Stomach (tissue), 9 donors: ENCODE measurements around the gene FBRSL1. TPM values are rescaled to one million over a fixed set of nuclear protein-coding genes. Genes with fewer than 3 reads are reported as not detected.

ENCODE experiments used
- DNase-seq, 2 donors: peaks; one replicate each; pipeline versions ENCODE4 v3.0.0 to v3.0.0-alpha.2; 2013 to 2019
- H3K27ac ChIP-seq, 5 donors: fragments of 200-600 bp in 4 of 5; sonication (generic) in 4 of 5; one replicate each; pipeline ENCODE4 v1.5.1; 2013 to 2019; ENCODE audit warnings: mild to moderate bottlenecking in 1 of 5, moderate library complexity in 1 of 5
- H3K27me3 ChIP-seq, 3 donors: fragments of 200-600 bp; sonication (generic); one replicate each; pipeline ENCODE4 v1.5.1; 2017 to 2019; ENCODE audit warnings: mixed run types in 1 of 3
- H3K36me3 ChIP-seq, 4 donors: fragments of 200-600 bp; sonication (generic); 1 replicate in 3 of 4; 2 replicates in 1 of 4; pipeline ENCODE4 v1.5.1; 2016 to 2019
- H3K4me1 ChIP-seq, 4 donors: fragments of 200-600 bp; sonication (generic); one replicate each; pipeline ENCODE4 v1.5.1; 2016 to 2019
- H3K4me3 ChIP-seq, 4 donors: fragments of 200-600 bp; sonication (generic) in 3 of 4; one replicate each; pipeline ENCODE4 v1.5.1; 2016 to 2019; ENCODE audit warnings: mild to moderate bottlenecking in 1 of 4
- H3K9me3 ChIP-seq, 4 donors: fragments of 200-600 bp; sonication (generic); one replicate each; pipeline ENCODE4 v1.5.1; 2016 to 2019
- EP300 ChIP-seq: sonication (generic); formaldehyde crosslinking; IDR thresholded peaks from one replicate; pipeline ENCODE4 v1.6.1; 2017; ENCODE audit warnings: antibody characterized with exemption
- POLR2A ChIP-seq, 4 donors: fragments of 450-650 bp; IDR thresholded peaks; one replicate each; pipeline ENCODE4 v1.6.1; 2016; ENCODE audit warnings: antibody characterized with exemption in 4 of 4, control low read depth in 2 of 4, mild to moderate bottlenecking in 1 of 4, moderate library complexity in 1 of 4
- POLR2AphosphoS5 ChIP-seq, 3 donors: sonication (generic); formaldehyde crosslinking; IDR thresholded peaks; one replicate each; pipeline ENCODE4 v1.6.1; 2016; ENCODE audit warnings: antibody characterized with exemption in 3 of 3
- WGBS, 5 donors: extraction: QIAGEN DNeasy Blood & Tissue Kit in 3 of 5; methylation state at CpG; one replicate each; pipeline versions ENCODE4 v1.1.5 to v1.1.7; 2013 to 2018; 5-methylcytosine and 5-hydroxymethylcytosine counted together
- intact Hi-C: fragments of 100-400 bp; cut with DNase I; formaldehyde crosslinking; loops from one replicate; pipeline ENCODE4 v1.15.1; 2023; ENCODE audit warnings: low total_unique reads
- polyA plus RNA-seq, 3 donors: library from polyadenylated mRNA; stranded (reverse); fragments of 200-250 nt; gene quantifications; one replicate each; pipeline ENCODE4 v1.2.3, GENCODE V29; 2013
- total RNA-seq, 5 donors: library from RNA; depleted of rRNA; stranded (reverse); fragments of >200 nt; gene quantifications; one replicate each; pipeline versions ENCODE4 v1.1.0 to v1.2.3, GENCODE V29; 2014 to 2016
- TF ChIP-seq, protein P1 (sequence below), 7 experiments: fragments of 450-650 bp in 4 of 7; fragments of 200-600 bp in 3 of 7; sonication (generic) in 3 of 7; IDR thresholded peaks; one replicate each; pipeline ENCODE4 v1.5.1; 2016 to 2019; ENCODE audit warnings: antibody characterized with exemption in 7 of 7, control low read depth in 2 of 7, mild to moderate bottlenecking in 1 of 7
- donor health status: healthy with polysubstance abuse.
- donor health status: Bipolar disorder and iron deficiency.
- donor health status: healthy.

Gene FBRSL1
- total and polyA plus RNA-seq, 8 donors = 5.3 to 110 (median 15.7) TPM

- Histone ChIP-seq H3K27me3 (no peaks in the 10 kb centered on the region), H3K36me3 (no peaks in the 10 kb centered on the region), H3K4me1 (peaks cover 79 to 89% (median 88%) of the 10 kb centered on the region in 4 donors), H3K9me3 (no peaks in the 10 kb centered on the region), H3K4me3 (peak overlapping the region in 2 of 4 donors; percentile 55 to 81), H3K27ac (peak overlapping the region; percentile 20 to 80 (median 42))
- peak; percentile 65 to 70 for DNase-seq
- 48 to 62% (median 54%) methylated on average over 20 to 25 of the region's 25 CpGs for WGBS, 5 donors
- intact Hi-C loops = no loop called here
- TF ChIP-seq POLR2A (IDR thresholded peaks at IDR 0.05) (no peak), EP300 (no peak), POLR2AphosphoS5 (IDR thresholded peaks at IDR 0.05) (no peak)
- TF ChIP-seq, protein P1, sequence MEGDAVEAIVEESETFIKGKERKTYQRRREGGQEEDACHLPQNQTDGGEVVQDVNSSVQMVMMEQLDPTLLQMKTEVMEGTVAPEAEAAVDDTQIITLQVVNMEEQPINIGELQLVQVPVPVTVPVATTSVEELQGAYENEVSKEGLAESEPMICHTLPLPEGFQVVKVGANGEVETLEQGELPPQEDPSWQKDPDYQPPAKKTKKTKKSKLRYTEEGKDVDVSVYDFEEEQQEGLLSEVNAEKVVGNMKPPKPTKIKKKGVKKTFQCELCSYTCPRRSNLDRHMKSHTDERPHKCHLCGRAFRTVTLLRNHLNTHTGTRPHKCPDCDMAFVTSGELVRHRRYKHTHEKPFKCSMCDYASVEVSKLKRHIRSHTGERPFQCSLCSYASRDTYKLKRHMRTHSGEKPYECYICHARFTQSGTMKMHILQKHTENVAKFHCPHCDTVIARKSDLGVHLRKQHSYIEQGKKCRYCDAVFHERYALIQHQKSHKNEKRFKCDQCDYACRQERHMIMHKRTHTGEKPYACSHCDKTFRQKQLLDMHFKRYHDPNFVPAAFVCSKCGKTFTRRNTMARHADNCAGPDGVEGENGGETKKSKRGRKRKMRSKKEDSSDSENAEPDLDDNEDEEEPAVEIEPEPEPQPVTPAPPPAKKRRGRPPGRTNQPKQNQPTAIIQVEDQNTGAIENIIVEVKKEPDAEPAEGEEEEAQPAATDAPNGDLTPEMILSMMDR (IDR thresholded peaks at IDR 0.05) = no peak
Measured at GRCh38 chr12:132494294-132495164, 4.6 kb downstream of the FBRSL1 start.

GRCh38 chr12:132495165-132495544, 5.2 kb downstream of the FBRSL1 start:
- no peaks in the 10 kb centered on the region for H3K9me3 ChIP-seq
- intact Hi-C loops = no loop called here
- peak overlapping the region in 1 of 4 donors; percentile 81 for H3K4me3 ChIP-seq
- DNase-seq = no peak
- peak overlapping the region in 3 of 5 donors; percentile 14 to 80 (median 22) for H3K27ac ChIP-seq
- peaks cover 84 to 95% (median 94%) of the 10 kb centered on the region in 4 donors for H3K4me1 ChIP-seq
- WGBS, 5 donors = 52 to 70% (median 56%) methylated on average over 9 of the region's 9 CpGs
- TF ChIP-seq POLR2AphosphoS5 (IDR thresholded peaks at IDR 0.05) (no peak), EP300 (no peak), POLR2A (IDR thresholded peaks at IDR 0.05) (no peak)
- TF ChIP-seq, protein P1 (IDR thresholded peaks at IDR 0.05) = no peak
- H3K27me3 ChIP-seq = no peaks in the 10 kb centered on the region
- no peaks in the 10 kb centered on the region for H3K36me3 ChIP-seq

DNA sequence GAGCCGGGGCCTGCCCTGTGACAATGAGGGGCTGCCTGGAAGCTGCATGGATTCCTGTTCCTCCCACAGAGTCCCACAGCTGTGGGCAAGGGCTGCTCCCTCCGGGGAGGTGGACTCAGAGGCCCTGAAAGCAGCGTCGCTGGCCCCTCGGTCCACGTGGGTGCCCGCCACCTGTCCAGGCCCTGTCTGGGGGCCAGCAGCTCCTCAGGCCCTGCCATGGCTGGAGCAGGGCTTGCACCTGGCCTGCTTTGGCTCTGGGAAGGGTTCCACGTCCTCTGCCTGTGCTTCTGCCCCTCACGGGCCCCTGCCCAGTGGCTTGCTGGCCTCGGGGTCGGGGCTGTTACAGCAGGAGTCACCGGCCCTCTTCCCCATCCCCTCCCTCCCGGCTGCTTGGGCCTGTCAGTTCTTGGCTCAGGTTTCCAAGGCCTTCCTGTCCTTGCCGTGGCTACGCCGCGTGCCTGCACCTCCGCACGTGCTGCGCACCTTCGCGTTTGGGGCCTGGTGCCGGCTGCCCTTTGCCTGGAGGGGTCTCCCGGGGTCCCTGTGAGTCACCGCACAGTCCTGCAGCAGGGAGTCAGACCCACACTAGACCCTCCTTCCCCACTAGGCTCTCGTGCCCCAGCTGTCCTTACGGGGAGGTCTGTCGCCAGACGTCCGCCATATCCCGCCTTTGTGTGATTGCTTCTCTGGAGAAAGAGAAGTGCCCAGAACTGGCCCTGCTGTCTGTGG, 5.8 kb downstream of the FBRSL1 start:
- Histone ChIP-seq H3K4me1 (peaks cover 90 to 100% (median 99%) of the 10 kb centered on the region in 4 donors), H3K4me3 (peak overlapping the region in 1 of 4 donors; percentile 81), H3K27ac (peak overlapping the region in 1 of 5 donors; percentile 80), H3K36me3 (no peaks in the 10 kb centered on the region), H3K9me3 (no peaks in the 10 kb centered on the region), H3K27me3 (no peaks in the 10 kb centered on the region)
- 72 to 78% (median 74%) methylated on average over 17 to 31 of the region's 31 CpGs for WGBS, 5 donors
- intact Hi-C loops = no loop called here
- no peak for TF ChIP-seq EP300
- TF ChIP-seq POLR2A (IDR thresholded peaks at IDR 0.05) = no peak
- TF ChIP-seq POLR2AphosphoS5 (IDR thresholded peaks at IDR 0.05) = no peak
- TF ChIP-seq, protein P1 (IDR thresholded peaks at IDR 0.05) = no peak
- no peak for DNase-seq

DNA sequence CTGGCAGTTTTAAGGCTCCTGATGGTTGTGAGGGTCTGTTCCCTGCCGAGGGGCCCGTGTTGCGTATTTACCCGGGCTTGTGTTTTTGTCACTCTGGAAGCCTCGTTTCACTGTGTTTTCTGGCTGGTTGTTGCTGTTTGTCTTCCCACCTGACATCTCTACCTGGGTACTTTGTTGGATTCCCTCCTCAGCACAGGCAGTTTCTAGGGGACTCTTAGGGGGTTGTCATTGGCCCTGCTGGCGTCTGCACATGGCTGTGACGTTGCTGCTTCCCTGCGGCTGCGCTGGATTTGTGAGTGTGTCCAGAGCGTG, 6.4 kb downstream of the FBRSL1 start:
- H3K9me3 ChIP-seq = no peaks in the 10 kb centered on the region
- DNase-seq = no peak
- WGBS, 5 donors = 80 to 89% (median 83%) methylated on average over 10 of the region's 10 CpGs
- no peak overlapping the region for H3K27ac ChIP-seq
- H3K27me3 ChIP-seq = no peaks in the 10 kb centered on the region
- TF ChIP-seq EP300 = no peak
- TF ChIP-seq POLR2AphosphoS5 (IDR thresholded peaks at IDR 0.05) = no peak
- TF ChIP-seq, protein P1 (IDR thresholded peaks at IDR 0.05) = no peak
- TF ChIP-seq POLR2A (IDR thresholded peaks at IDR 0.05) = no peak
- intact Hi-C loops = no loop called here
- no peak overlapping the region for H3K4me3 ChIP-seq
- H3K4me1 ChIP-seq = peaks cover 93 to 100% (median 100%) of the 10 kb centered on the region in 4 donors
- no peaks in the 10 kb centered on the region for H3K36me3 ChIP-seq
